CD4-positive, alpha-beta T cell treated with Interleukin-6 for 4 hours (primary cell): ENCODE data around the gene C1orf105.
A peak's percentile ranks its signal among the peaks of the same experiment; 100 is the strongest.

Source experiments
- DNase-seq: peaks from one replicate; pipeline ENCODE4 v3.0.0-alpha.2; 2020; ENCODE audit warnings: mixed read lengths

The C1orf105 gene

GRCh38 chr1:172460887-172461315 is 40.4 kb downstream of the C1orf105 start:
- DNase-seq: no peak

GRCh38 chr1:172465617-172466016 is 45.1 kb downstream of the C1orf105 start:
- DNase-seq: no peak

GRCh38 chr1:172466795-172467407 is 46.4 kb downstream of the C1orf105 start:
- DNase-seq: no peak

- DNase-seq: no peak
Observed at GRCh38 chr1:172467446-172467845, 47.0 kb downstream of the C1orf105 start.

- no peak for DNase-seq
Observed at GRCh38 chr1:172468296-172468695, 47.8 kb downstream of the C1orf105 start.

GRCh38 chr1:172469717-172470116 is 49.2 kb downstream of the C1orf105 start:
- no peak for DNase-seq

GRCh38 chr1:172470149-172470548 is 49.7 kb downstream of the C1orf105 start:
- DNase-seq: no peak

GRCh38 chr1:172471666-172472065 is 51.2 kb downstream of the C1orf105 start:
- DNase-seq: no peak

- DNase-seq: no peak
Observed at GRCh38 chr1:172472495-172472894, 52.0 kb downstream of the C1orf105 start.

- no peak for DNase-seq
Observed at GRCh38 chr1:172473302-172473701, 52.8 kb downstream of the C1orf105 start.

- DNase-seq: no peak
Observed at GRCh38 chr1:172473842-172474241, 53.4 kb downstream of the C1orf105 start.

GRCh38 chr1:172476218-172476811 is 55.8 kb downstream of the C1orf105 start:
- no peak for DNase-seq

- no peak for DNase-seq
Observed at GRCh38 chr1:172477216-172477615, 56.7 kb downstream of the C1orf105 start.

- no peak for DNase-seq
Observed at GRCh38 chr1:172477741-172478140, 57.3 kb downstream of the C1orf105 start.

- no peak for DNase-seq
Observed at GRCh38 chr1:172478485-172478884, 58.0 kb downstream of the C1orf105 start.

GRCh38 chr1:172480431-172480830 is 59.9 kb downstream of the C1orf105 start:
- peak; percentile 4 for DNase-seq

GRCh38 chr1:172482044-172482443 is 61.6 kb downstream of the C1orf105 start:
- no peak for DNase-seq

- no peak for DNase-seq
Observed at GRCh38 chr1:172483448-172483847, 63.0 kb downstream of the C1orf105 start.

GRCh38 chr1:172484252-172484651 is 63.8 kb downstream of the C1orf105 start:
- DNase-seq: no peak

- no peak for DNase-seq
Observed at GRCh38 chr1:172485626-172486025, 65.1 kb downstream of the C1orf105 start.

GRCh38 chr1:172486805-172487454 is 66.4 kb downstream of the C1orf105 start:
- DNase-seq: no peak

- DNase-seq: peak; percentile 15
Observed at GRCh38 chr1:172487550-172487949, 67.1 kb downstream of the C1orf105 start.

GRCh38 chr1:172488393-172488792 is 67.9 kb downstream of the C1orf105 start:
- no peak for DNase-seq

GRCh38 chr1:172489847-172490246 is 69.4 kb downstream of the C1orf105 start:
- no peak for DNase-seq
